Ishikawa (cell line): ENCODE measurements around the gene TBXAS1.

ENCODE experiments used
- CEBPB ChIP-seq: IDR thresholded peaks from 2 replicates; pipeline ENCODE4 v1.6.1; 2012
- CREB1 ChIP-seq: IDR thresholded peaks from 2 replicates; pipeline ENCODE4 v1.6.1; 2012; ENCODE audit warnings: low read depth
- EGR1 ChIP-seq: IDR thresholded peaks from 2 replicates; pipeline ENCODE4 v1.6.1; 2012
- EP300 ChIP-seq: IDR thresholded peaks from 2 replicates; pipeline ENCODE4 v1.6.1; 2012; ENCODE audit warnings: borderline replicate concordance
- FOXM1 ChIP-seq: IDR thresholded peaks from 2 replicates; pipeline ENCODE4 v1.6.1; 2012; ENCODE audit warnings: low read depth, borderline replicate concordance
- MAX ChIP-seq: IDR thresholded peaks from 2 replicates; pipeline ENCODE4 v1.6.1; 2012
- NFIC ChIP-seq: IDR thresholded peaks from 2 replicates; pipeline ENCODE4 v1.6.1; 2012
- RAD21 ChIP-seq: IDR thresholded peaks from 2 replicates; pipeline ENCODE4 v1.6.1; 2012; ENCODE audit warnings: low read depth
- REST ChIP-seq: IDR thresholded peaks from 2 replicates; pipeline ENCODE4 v1.6.1; 2012; ENCODE audit warnings: low read depth, mild to moderate bottlenecking
- TAF1 ChIP-seq: IDR thresholded peaks from 2 replicates; pipeline ENCODE4 v1.6.1; 2012; ENCODE audit warnings: low read depth, mild to moderate bottlenecking
- TCF12 ChIP-seq: IDR thresholded peaks from 2 replicates; pipeline ENCODE4 v1.6.1; 2012; ENCODE audit warnings: low read depth
- TEAD4 ChIP-seq: IDR thresholded peaks from 2 replicates; pipeline ENCODE4 v1.6.1; 2012
- USF1 ChIP-seq: IDR thresholded peaks from 2 replicates; pipeline ENCODE4 v1.6.1; 2012
- YY1 ChIP-seq: IDR thresholded peaks from 2 replicates; pipeline ENCODE4 v1.6.1; 2012; ENCODE audit warnings: low read depth
- ZBTB7A ChIP-seq: IDR thresholded peaks from 2 replicates; pipeline ENCODE4 v1.6.1; 2012; ENCODE audit warnings: low read depth

TBXAS1 gene

GRCh38 chr7:139906879-139907278, 77.8 kb downstream of the TBXAS1 start:
- TF ChIP-seq FOXM1 (no peak), MAX (no peak), TCF12 (no peak), CREB1 (no peak), TAF1 (no peak), TEAD4 (no peak), ZBTB7A (no peak), CEBPB (no peak), YY1 (no peak)

- no peak for TF ChIP-seq FOXM1
- TF ChIP-seq TEAD4, result no peak
These were observed 79.7 kb downstream of the TBXAS1 start for GRCh38 chr7:139908792-139909191.

GRCh38 chr7:139909379-139910050, 80.5 kb downstream of the TBXAS1 start:
- TF ChIP-seq CREB1, result no peak
- TF ChIP-seq RAD21, result no peak
- TF ChIP-seq USF1, result no peak
- TF ChIP-seq ZBTB7A, result no peak
- no peak for TF ChIP-seq CEBPB
- no peak for TF ChIP-seq REST
- TF ChIP-seq TCF12, result no peak
- no peak for TF ChIP-seq YY1
- TF ChIP-seq MAX, result no peak
- no peak for TF ChIP-seq TAF1
- TF ChIP-seq NFIC, result no peak
- no peak for TF ChIP-seq TEAD4

GRCh38 chr7:139913021-139913844, 84.2 kb downstream of the TBXAS1 start:
- TF ChIP-seq YY1, result no peak
- no peak for TF ChIP-seq EP300

GRCh38 chr7:139913845-139914135, 84.7 kb downstream of the TBXAS1 start:
- TF ChIP-seq FOXM1 (no peak), EP300 (no peak), RAD21 (no peak), USF1 (no peak), MAX (no peak), NFIC (no peak)

- TF ChIP-seq EGR1 (no peak), CEBPB (no peak), RAD21 (no peak), TAF1 (no peak), NFIC (no peak), ZBTB7A (no peak), MAX (no peak), TEAD4 (no peak), EP300 (no peak), REST (no peak), CREB1 (no peak), USF1 (no peak), TCF12 (no peak), FOXM1 (no peak)
These were observed 85.5 kb downstream of the TBXAS1 start for GRCh38 chr7:139914306-139915267.
